Measurements from ENCODE around the gene KIF1B.

- TF ChIP-seq CREB1 (IDR thresholded peaks at IDR 0.05; ENCODE audit: low read depth): no peak
- no peak for TF ChIP-seq POLR2A (IDR thresholded peaks at IDR 0.05; ENCODE audit: low read depth, low read length)
- no peak for TF ChIP-seq TARDBP (IDR thresholded peaks at IDR 0.05; ENCODE audit: borderline replicate concordance)
Observed at GRCh38 chr1:10415211-10415930, 205.0 kb downstream of the KIF1B start.
